Measurements from ENCODE around the gene CMSS1. TPM values are rescaled to one million over a fixed set of nuclear protein-coding genes. Genes with fewer than 3 reads are reported as not detected.

CMSS1 gene
- total RNA-seq, 1 experiment from 2014 or later = 86.3 TPM

DNA sequence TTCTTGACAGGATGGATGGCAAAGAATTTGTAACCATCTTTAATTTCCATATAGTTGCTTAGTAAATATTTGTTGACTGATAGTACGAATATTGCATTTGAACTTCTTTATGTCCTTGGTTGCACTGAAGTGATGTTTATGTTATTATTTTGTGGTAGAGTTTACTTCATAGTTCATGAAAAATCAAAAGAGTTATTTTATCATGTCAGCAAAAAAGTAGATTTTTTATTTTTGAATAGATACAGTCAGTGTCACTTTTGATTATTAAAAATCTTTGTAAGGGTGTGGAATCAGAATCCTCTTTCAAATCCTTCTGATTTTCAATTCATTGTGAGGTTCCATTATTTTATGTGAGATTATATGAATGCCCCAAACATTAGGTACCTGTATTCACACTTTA, 261.7 kb downstream of the CMSS1 start:
- Histone ChIP-seq H3K27ac (ENCODE audit: low read length) (no peak overlapping the region), H3K36me3 (ENCODE audit: control insufficient read depth, insufficient read depth, low read length) (no peaks in the 10 kb centered on the region), H3K27me3 (ENCODE audit: control insufficient read depth, insufficient read depth, low read length) (no peaks in the 10 kb centered on the region), H3K4me3 (ENCODE audit: low read depth in 2 of 2, low read length in 2 of 2) (no peak overlapping the region), H3K9me3 (ENCODE audit: control insufficient read depth, insufficient read depth, low read depth, low read length) (no peaks in the 10 kb centered on the region), H3K4me1 (ENCODE audit: control insufficient read depth, insufficient read depth, low read length) (no peaks in the 10 kb centered on the region; the same call in 1 of the 2 replicates)
- TF ChIP-seq REST (IDR thresholded peaks at IDR 0.05; ENCODE audit: insufficient read depth in 1 of 2, low read depth in 2 of 2, low read length in 1 of 2) (no peak), SIN3A (IDR thresholded peaks at IDR 0.05; ENCODE audit: borderline replicate concordance, insufficient read depth, low read depth, low read length) (no peak), POLR2AphosphoS5 (IDR thresholded peaks at IDR 0.05; ENCODE audit: low read depth, low read length) (no peak), TCF7L2 (IDR thresholded peaks at IDR 0.05; ENCODE audit: low read depth, low read length) (no peak), CTCF (IDR thresholded peaks at IDR 0.05) (no peak)
- ChIA-PET CTCF (no interaction called here), POLR2A (no interaction called here)
- intact Hi-C loops (cut with micrococcal nuclease; ENCODE audit: unreplicated experiment) = no loop called here
- in situ Hi-C loops (cut with HindIII; ENCODE audit: low pct_unique_long_range_greater_than_20kb, low sequenced_read_pairs) = no loop called here
- BruUV-seq (replicated peaks) = no TSS peak
- no peak for DNase-seq (ENCODE audit: low read depth, low spot score)
- ATAC-seq = no peak

DNA sequence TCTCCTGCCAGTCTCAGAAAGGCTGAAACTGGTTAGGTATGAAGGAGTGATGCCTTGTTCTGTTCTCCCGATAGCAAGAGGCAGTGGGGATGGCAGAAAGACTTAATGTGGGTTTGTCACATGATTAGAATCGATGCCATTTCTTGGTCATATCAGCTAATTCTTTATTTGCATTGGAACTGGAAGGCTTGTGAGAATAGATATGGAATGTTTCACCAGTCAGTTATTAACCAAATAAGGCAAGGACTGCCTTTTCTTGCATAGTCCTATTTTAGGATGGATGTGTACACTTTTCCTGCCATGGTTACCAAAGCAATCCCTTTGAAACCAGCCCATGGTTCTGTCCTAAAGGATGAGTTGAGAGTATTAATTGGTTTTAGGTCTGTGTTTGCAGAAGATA, 262.9 kb downstream of the CMSS1 start:
- Histone ChIP-seq H3K36me3 (ENCODE audit: control insufficient read depth, insufficient read depth, low read length) (no peaks in the 10 kb centered on the region), H3K9me3 (ENCODE audit: control insufficient read depth, insufficient read depth, low read depth, low read length) (no peaks in the 10 kb centered on the region), H3K27ac (ENCODE audit: low read length) (no peak overlapping the region), H3K4me3 (ENCODE audit: low read depth in 2 of 2, low read length in 2 of 2) (no peak overlapping the region), H3K27me3 (ENCODE audit: control insufficient read depth, insufficient read depth, low read length) (no peaks in the 10 kb centered on the region), H3K4me1 (ENCODE audit: control insufficient read depth, insufficient read depth, low read length) (no peaks in the 10 kb centered on the region; the same call in 1 of the 2 replicates)
- TF ChIP-seq REST (IDR thresholded peaks at IDR 0.05; ENCODE audit: insufficient read depth in 1 of 2, low read depth in 2 of 2, low read length in 1 of 2) (no peak), POLR2AphosphoS5 (IDR thresholded peaks at IDR 0.05; ENCODE audit: low read depth, low read length) (no peak), CTCF (IDR thresholded peaks at IDR 0.05) (no peak), SIN3A (IDR thresholded peaks at IDR 0.05; ENCODE audit: borderline replicate concordance, insufficient read depth, low read depth, low read length) (no peak), TCF7L2 (IDR thresholded peaks at IDR 0.05; ENCODE audit: low read depth, low read length) (no peak)
- ATAC-seq = no peak
- intact Hi-C loops (cut with micrococcal nuclease; ENCODE audit: unreplicated experiment) (no loop called here), in situ Hi-C loops (cut with HindIII; ENCODE audit: low pct_unique_long_range_greater_than_20kb, low sequenced_read_pairs) (no loop called here)
- BruUV-seq (replicated peaks) = no TSS peak
- CTCF ChIA-PET = no interaction called here
- DNase-seq (ENCODE audit: low read depth, low spot score) = no peak
- POLR2A ChIA-PET = no interaction called here
